ENCODE data around the gene SCLY. TPM values are rescaled to one million over a fixed set of nuclear protein-coding genes. Genes with fewer than 3 reads are reported as not detected.

SCLY gene
- total RNA-seq, 1 experiment from 2014 or later, result 28.7 TPM

DNA sequence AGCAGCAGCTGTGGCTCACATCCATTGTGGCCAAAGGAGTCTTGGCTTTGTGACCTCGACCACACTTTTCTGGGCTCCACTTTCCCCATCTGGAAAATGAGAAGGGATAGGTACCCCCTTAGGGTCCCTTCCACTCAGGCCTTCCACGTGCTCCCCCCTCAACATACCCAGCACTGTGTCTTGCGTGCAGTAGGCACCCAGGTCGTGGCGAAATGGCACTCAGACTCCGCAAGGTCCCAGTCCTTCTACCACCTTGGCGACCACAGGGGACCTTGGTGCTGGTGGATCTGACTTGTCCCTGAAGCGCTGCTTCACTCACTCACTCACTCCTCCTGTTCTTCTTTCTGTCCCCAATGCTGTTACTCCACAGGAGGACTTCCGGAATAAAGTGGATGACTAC lies 19.9 kb upstream of the SCLY start (continued):
- TF ChIP-seq, protein P1, sequence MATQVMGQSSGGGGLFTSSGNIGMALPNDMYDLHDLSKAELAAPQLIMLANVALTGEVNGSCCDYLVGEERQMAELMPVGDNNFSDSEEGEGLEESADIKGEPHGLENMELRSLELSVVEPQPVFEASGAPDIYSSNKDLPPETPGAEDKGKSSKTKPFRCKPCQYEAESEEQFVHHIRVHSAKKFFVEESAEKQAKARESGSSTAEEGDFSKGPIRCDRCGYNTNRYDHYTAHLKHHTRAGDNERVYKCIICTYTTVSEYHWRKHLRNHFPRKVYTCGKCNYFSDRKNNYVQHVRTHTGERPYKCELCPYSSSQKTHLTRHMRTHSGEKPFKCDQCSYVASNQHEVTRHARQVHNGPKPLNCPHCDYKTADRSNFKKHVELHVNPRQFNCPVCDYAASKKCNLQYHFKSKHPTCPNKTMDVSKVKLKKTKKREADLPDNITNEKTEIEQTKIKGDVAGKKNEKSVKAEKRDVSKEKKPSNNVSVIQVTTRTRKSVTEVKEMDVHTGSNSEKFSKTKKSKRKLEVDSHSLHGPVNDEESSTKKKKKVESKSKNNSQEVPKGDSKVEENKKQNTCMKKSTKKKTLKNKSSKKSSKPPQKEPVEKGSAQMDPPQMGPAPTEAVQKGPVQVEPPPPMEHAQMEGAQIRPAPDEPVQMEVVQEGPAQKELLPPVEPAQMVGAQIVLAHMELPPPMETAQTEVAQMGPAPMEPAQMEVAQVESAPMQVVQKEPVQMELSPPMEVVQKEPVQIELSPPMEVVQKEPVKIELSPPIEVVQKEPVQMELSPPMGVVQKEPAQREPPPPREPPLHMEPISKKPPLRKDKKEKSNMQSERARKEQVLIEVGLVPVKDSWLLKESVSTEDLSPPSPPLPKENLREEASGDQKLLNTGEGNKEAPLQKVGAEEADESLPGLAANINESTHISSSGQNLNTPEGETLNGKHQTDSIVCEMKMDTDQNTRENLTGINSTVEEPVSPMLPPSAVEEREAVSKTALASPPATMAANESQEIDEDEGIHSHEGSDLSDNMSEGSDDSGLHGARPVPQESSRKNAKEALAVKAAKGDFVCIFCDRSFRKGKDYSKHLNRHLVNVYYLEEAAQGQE (IDR thresholded peaks at IDR 0.05; ENCODE audit: low read depth), result no peak
- TF ChIP-seq JUND (IDR thresholded peaks at IDR 0.05), result no peak
- no peak for TF ChIP-seq FOSL1 (IDR thresholded peaks at IDR 0.05; ENCODE audit: low read depth)
- TF ChIP-seq POLR2AphosphoS5 (IDR thresholded peaks at IDR 0.05; ENCODE audit: low read depth, low read length), result no peak
- TF ChIP-seq POLR2A (IDR thresholded peaks at IDR 0.05; ENCODE audit: borderline replicate concordance, extremely low read depth, insufficient read depth, insufficient read length), result no peak
- TF ChIP-seq, protein P2, sequence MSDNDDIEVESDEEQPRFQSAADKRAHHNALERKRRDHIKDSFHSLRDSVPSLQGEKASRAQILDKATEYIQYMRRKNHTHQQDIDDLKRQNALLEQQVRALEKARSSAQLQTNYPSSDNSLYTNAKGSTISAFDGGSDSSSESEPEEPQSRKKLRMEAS (IDR thresholded peaks at IDR 0.05), result no peak

DNA sequence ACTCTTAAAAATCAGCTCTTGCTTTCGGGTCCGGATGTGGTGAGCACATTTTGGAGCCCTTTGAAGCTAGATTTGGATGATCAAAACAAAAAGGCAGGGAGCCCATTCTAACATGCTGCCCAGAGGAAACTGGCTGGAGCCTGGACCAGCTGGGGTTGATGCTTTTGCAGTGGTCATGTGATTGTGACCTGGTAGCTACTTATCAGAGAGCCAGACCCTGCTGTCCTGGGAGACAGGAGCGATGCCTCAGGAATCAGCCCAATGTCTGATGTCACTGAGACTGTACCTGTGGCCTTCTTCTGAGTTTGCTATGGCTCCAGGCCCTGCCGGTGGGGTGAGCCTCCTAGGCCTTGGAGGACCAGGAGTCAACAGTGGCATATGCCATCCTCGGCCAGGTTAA lies 18.7 kb upstream of the SCLY start:
- ChIA-PET RAD21 (ENCODE audit: low non-redundant PET in 1 of 2, low total read pairs in 2 of 2, uncharacterized antibody in 2 of 2, unreplicated experiment in 2 of 2) (no interaction called here), POLR2A (no interaction called here), CTCF (no interaction called here)
- Histone ChIP-seq H2AFZ (ENCODE audit: low read depth, low read length, poor library complexity, severe bottlenecking) (no peak overlapping the region), H3K27ac (ENCODE audit: low read depth, low read length) (no peak overlapping the region), H3K4me1 (ENCODE audit: control insufficient read depth in 1 of 2, insufficient read depth in 2 of 2, low read length in 2 of 2) (no peaks in the 10 kb centered on the region), H3K4me2 (ENCODE audit: low read length) (no peak overlapping the region), H3K9me3 (ENCODE audit: control insufficient read depth in 1 of 2, insufficient read depth in 1 of 2, low read depth in 1 of 2, low read length in 2 of 2) (no peaks in the 10 kb centered on the region), H3K4me3 (replicated peaks in 1 of 2; ENCODE audit: low read depth in 1 of 2, low read length in 2 of 2) (no peak overlapping the region), H3K36me3 (ENCODE audit: control insufficient read depth in 1 of 2, insufficient read depth in 2 of 2, low read length in 2 of 2) (no peaks in the 10 kb centered on the region), H3K79me2 (ENCODE audit: insufficient read depth, low read length) (no peaks in the 10 kb centered on the region), H3K9me2 (ENCODE audit: insufficient read depth) (no peaks in the 10 kb centered on the region), H4K20me1 (ENCODE audit: insufficient read depth) (no peaks in the 10 kb centered on the region), H3K9ac (ENCODE audit: low read length) (no peak overlapping the region), H3K27me3 (ENCODE audit: insufficient read depth, low read length) (no peaks in the 10 kb centered on the region)
- TF ChIP-seq SRF (IDR thresholded peaks at IDR 0.05; ENCODE audit: low read depth) (no peak), YY1 (IDR thresholded peaks at IDR 0.05; ENCODE audit: extremely low read depth, insufficient replicate concordance, low read depth, low read length) (no peak), RAD21 (IDR thresholded peaks at IDR 0.05; ENCODE audit: low read depth) (no peak), CTCF (IDR thresholded peaks at IDR 0.05 in 2 of 3, conservative IDR thresholded peaks at IDR 0.05 in 1 of 3; ENCODE audit: borderline replicate concordance in 1 of 3, insufficient read depth in 1 of 3, low read depth in 2 of 3, low read length in 2 of 3) (no peak), EZH2phosphoT487 (IDR thresholded peaks at IDR 0.05; ENCODE audit: borderline replicate concordance) (no peak), ZNF274 (IDR thresholded peaks at IDR 0.05; ENCODE audit: low read depth, low read length) (no peak), SP1 (IDR thresholded peaks at IDR 0.05; ENCODE audit: low read depth) (no peak), CBX3 (IDR thresholded peaks at IDR 0.05; ENCODE audit: low read depth) (no peak), POLR2AphosphoS5 (IDR thresholded peaks at IDR 0.05; ENCODE audit: low read depth, low read length) (no peak), TCF7L2 (IDR thresholded peaks at IDR 0.05; ENCODE audit: borderline replicate concordance, extremely low read depth, insufficient read depth, insufficient read length) (no peak), SIN3A (IDR thresholded peaks at IDR 0.05; ENCODE audit: low read depth) (no peak), EZH2 (IDR thresholded peaks at IDR 0.05) (no peak), ELF1 (IDR thresholded peaks at IDR 0.05; ENCODE audit: borderline replicate concordance, low read depth) (no peak), JUND (IDR thresholded peaks at IDR 0.05) (no peak)
- TF ChIP-seq, protein P1 (IDR thresholded peaks at IDR 0.05; ENCODE audit: low read depth), result no peak
- DNase-seq (ENCODE audit: low read depth, low spot score) (no peak), ATAC-seq (no peak)
- intact Hi-C loops (cut with micrococcal nuclease), result no loop called here
- no TSS peak for BruUV-seq (replicated peaks)
